ENCODE measurements around the gene PLA2G2D. TPM values are rescaled to one million over a fixed set of nuclear protein-coding genes. Genes with fewer than 3 reads are reported as not detected.

Gene PLA2G2D
- total and polyA plus RNA-seq, 2 experiments from 2014 or later = not detected

GRCh38 chr1:20126806-20127440 is 7.6 kb upstream of the PLA2G2D start:
- Histone ChIP-seq H2AFZ (no peak overlapping the region), H3K27me3 (ENCODE audit: insufficient read depth) (no peaks in the 10 kb centered on the region), H3F3A (replicated peaks; ENCODE audit: low read depth) (no peaks in the 10 kb centered on the region), H3K79me2 (replicated peaks; ENCODE audit: insufficient read depth) (no peaks in the 10 kb centered on the region), H4K20me1 (replicated peaks; ENCODE audit: insufficient read depth) (no peaks in the 10 kb centered on the region), H3K36me3 (ENCODE audit: insufficient read depth) (peaks cover 6% of the 10 kb centered on the region; the same call in 1 of the 2 replicates), H3K27ac (ENCODE audit: low read depth) (no peak overlapping the region), H3K4me3 (no peak overlapping the region), H3K4me1 (ENCODE audit: insufficient read depth) (no peaks in the 10 kb centered on the region), H3K9me2 (ENCODE audit: insufficient read depth) (no peaks in the 10 kb centered on the region), H3K4me2 (no peak overlapping the region)
- H3K4me3 Mint-ChIP-seq = no peak overlapping the region
- TF ChIP-seq POLR2AphosphoS5 (IDR thresholded peaks at IDR 0.05; ENCODE audit: low read depth) = no peak
- TF ChIP-seq REST (IDR thresholded peaks at IDR 0.05; ENCODE audit: unreplicated experiment) = no peak
- TF ChIP-seq EZH2 (IDR thresholded peaks at IDR 0.05; ENCODE audit: low read depth, unreplicated experiment) = no peak
- TF ChIP-seq CREB1 (CRISPR knock-in tag; IDR thresholded peaks at IDR 0.05; ENCODE audit: low read depth) = no peak
- TF ChIP-seq ZNF331 (CRISPR knock-in tag; IDR thresholded peaks at IDR 0.05; ENCODE audit: low read depth) = no peak
- TF ChIP-seq ZNF462 (CRISPR knock-in tag; IDR thresholded peaks at IDR 0.05) = no peak
- TF ChIP-seq JUNB (IDR thresholded peaks at IDR 0.05; ENCODE audit: unreplicated experiment) = no peak
- TF ChIP-seq EZH2phosphoT487 (IDR thresholded peaks at IDR 0.05; ENCODE audit: unreplicated experiment) = no peak
- TF ChIP-seq ETS1 (IDR thresholded peaks at IDR 0.05) = no peak
- peaks cover 26% of the 10 kb centered on the region for H3K9me3 Mint-ChIP-seq
- H3K4me1 Mint-ChIP-seq = no peaks in the 10 kb centered on the region
- no peak for DNase-seq (ENCODE audit: low spot score)
- H3K36me3 Mint-ChIP-seq (ENCODE audit: low read depth) = no peaks in the 10 kb centered on the region; the same call in 2 of the 3 replicates
- H3K27me3 Mint-ChIP-seq (ENCODE audit: insufficient read depth, low read depth, poor library complexity) = peaks cover 7% of the 10 kb centered on the region
- H3K27ac Mint-ChIP-seq = no peak overlapping the region
- no peak for ATAC-seq

All from GM23338 (cell line).